Testis (tissue), 3 donors: ENCODE data around the gene OR2M2. TPM values are rescaled to one million over a fixed set of nuclear protein-coding genes. Genes with fewer than 3 reads are reported as not detected.

Source experiments
- DNase-seq: peaks from one replicate; pipeline ENCODE4 v3.0.0-alpha.2; 2019
- H3K27ac ChIP-seq, 2 donors: fragments of 200-600 bp; sonication (generic); one replicate each; pipeline ENCODE4 v1.5.1; 2019
- H3K27me3 ChIP-seq: fragments of 200-600 bp; sonication (generic); one replicate; pipeline ENCODE4 v1.5.1; 2019
- H3K36me3 ChIP-seq: fragments of 200-600 bp; sonication (generic); one replicate; pipeline ENCODE4 v1.5.1; 2017; ENCODE audit warnings: low read depth; ENCODE audit errors: missing control alignments
- H3K4me1 ChIP-seq: fragments of 200-600 bp; sonication (generic); one replicate; pipeline ENCODE4 v1.5.1; 2019
- H3K4me3 ChIP-seq, 2 donors: fragments of 200-600 bp; sonication (generic); one replicate each; pipeline ENCODE4 v1.5.1; 2017 to 2019
- H3K9me3 ChIP-seq: fragments of 200-600 bp; sonication (generic); one replicate; pipeline ENCODE4 v1.5.1; 2017
- POLR2A ChIP-seq: fragments of 450-650 bp; IDR thresholded peaks from one replicate; pipeline ENCODE4 v1.6.1; 2017; ENCODE audit warnings: antibody characterized with exemption, mild to moderate bottlenecking, moderate library complexity
- WGBS, 2 donors: methylation state at CpG; one replicate each; pipeline ENCODE4 v1.1.5; 2018; 5-methylcytosine and 5-hydroxymethylcytosine counted together
- intact Hi-C: fragments of 100-400 bp; cut with DNase I; formaldehyde crosslinking; loops from one replicate; pipeline ENCODE4 v1.15.1; 2023; ENCODE audit warnings: low total_unique reads
- polyA plus RNA-seq: library from polyadenylated mRNA; stranded (reverse); fragments of 350-450 nt; fragmentation: Illumina TruSeq; extraction: RNeasy Lipid Tissue Mini Kit (QIAGEN cat#74804); gene quantifications from one replicate; pipeline ENCODE4 v1.2.3, GENCODE V29; 2014; ENCODE audit warnings: low read depth, low replicate concordance; ENCODE audit not compliant: insufficient read depth
- total RNA-seq, 2 donors: library from RNA; depleted of rRNA; stranded (reverse); fragments of >200 nt; gene quantifications; one replicate each; pipeline ENCODE4 v1.2.3, GENCODE V29; 2016
- TF ChIP-seq, protein P1 (sequence below), 3 experiments: fragments of 450-650 bp in 2 of 3; fragments of 200-600 bp in 1 of 3; sonication (generic) in 1 of 3; IDR thresholded peaks; one replicate each; pipeline ENCODE4 v1.5.1; 2016 to 2019; ENCODE audit warnings: antibody characterized with exemption in 3 of 3, mild to moderate bottlenecking in 2 of 3, moderate library complexity in 1 of 3

The OR2M2 gene
- total and polyA plus RNA-seq, 3 donors from 2014 or later, result not detected

DNA sequence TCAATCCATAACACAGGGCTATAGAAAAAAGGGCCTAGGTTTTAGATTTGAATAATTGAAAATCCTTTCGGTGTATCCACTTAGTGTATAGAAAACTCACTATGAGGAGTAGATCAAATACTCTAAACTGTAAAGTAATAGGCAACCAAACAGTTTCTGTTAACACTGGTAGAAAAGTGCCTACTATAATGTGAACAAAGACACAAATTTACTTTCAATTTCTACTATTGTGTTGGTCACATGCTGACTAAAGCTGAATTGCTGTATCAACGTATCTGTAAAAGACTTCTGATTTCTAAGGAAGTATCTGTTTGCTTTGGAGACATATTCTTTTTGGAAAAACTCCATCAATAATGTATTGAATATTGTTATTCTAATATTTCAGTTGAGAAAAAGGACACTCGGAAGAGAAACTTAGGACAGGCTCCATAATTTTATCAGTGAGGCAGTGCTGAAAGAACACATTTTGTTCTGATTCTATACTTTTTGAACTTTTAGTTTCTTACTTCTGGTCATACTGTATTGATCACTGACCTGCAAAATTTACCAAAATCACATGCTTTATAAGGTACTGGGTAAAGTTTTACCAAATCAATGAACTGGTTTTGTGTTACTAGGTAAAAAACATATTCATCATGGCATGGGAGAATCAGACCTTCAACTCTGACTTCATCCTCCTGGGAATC lies 30.0 kb upstream of the OR2M2 start, which contains the start of gene OR2M5:
Gene OR2M5, plus strand, starts transcription at position 636 of the 686 bp plus-strand sequence. Its CDS starts 0 bp downstream, at position 636.
- DNase-seq, result no peak
- no peaks in the 10 kb centered on the region for H3K9me3 ChIP-seq

DNA sequence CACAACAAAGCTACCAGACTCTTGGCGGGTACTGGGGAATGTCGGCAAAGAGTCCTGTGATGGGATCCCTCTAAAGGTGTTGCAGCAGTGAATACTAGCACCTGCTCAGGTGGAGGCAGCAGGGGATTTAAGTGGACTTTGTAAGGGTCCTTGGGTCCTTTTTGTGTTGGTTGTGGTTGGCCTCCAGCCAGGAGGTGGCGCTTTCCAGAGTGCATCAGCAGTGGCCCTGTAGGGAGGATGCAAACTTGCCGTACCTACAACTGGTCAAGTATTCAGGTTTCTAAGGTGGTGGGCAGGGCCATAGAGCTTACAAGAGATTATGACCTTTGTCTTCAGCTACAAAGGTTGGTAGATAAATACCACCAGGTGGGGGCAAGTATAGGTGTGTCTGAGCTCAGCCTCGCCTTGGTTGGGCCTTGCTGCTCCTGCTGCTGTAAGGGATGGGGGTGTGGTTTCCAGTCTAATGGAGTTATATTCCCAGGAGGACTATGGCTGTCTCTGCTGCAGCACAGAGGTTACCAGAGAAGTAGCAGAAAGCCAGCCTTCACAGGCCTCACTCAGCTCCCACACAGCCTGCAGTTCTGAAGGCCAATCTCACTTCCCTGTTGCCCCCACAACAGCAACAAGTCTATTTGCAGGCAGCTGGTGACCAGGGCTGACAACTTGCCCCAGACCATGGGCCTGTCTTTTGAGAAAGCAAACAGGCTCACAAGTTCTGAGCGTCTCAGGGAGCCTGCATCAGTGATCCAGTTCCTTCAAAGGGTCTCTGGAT lies 22.4 kb upstream of the OR2M2 start:
- Histone ChIP-seq H3K27ac (no peak overlapping the region), H3K4me1 (no peaks in the 10 kb centered on the region), H3K36me3 (no peaks in the 10 kb centered on the region), H3K9me3 (no peaks in the 10 kb centered on the region), H3K27me3 (no peaks in the 10 kb centered on the region), H3K4me3 (no peak overlapping the region)
- no peak for DNase-seq
- TF ChIP-seq, protein P1, sequence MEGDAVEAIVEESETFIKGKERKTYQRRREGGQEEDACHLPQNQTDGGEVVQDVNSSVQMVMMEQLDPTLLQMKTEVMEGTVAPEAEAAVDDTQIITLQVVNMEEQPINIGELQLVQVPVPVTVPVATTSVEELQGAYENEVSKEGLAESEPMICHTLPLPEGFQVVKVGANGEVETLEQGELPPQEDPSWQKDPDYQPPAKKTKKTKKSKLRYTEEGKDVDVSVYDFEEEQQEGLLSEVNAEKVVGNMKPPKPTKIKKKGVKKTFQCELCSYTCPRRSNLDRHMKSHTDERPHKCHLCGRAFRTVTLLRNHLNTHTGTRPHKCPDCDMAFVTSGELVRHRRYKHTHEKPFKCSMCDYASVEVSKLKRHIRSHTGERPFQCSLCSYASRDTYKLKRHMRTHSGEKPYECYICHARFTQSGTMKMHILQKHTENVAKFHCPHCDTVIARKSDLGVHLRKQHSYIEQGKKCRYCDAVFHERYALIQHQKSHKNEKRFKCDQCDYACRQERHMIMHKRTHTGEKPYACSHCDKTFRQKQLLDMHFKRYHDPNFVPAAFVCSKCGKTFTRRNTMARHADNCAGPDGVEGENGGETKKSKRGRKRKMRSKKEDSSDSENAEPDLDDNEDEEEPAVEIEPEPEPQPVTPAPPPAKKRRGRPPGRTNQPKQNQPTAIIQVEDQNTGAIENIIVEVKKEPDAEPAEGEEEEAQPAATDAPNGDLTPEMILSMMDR (IDR thresholded peaks at IDR 0.05), result no peak
- TF ChIP-seq POLR2A, result no peak
- intact Hi-C loops, result no loop called here
- WGBS, 2 donors, result 80 to 87% methylated on average over 4 to 6 of the region's 6 CpGs

More for the DNA sequence above, 30.0 kb upstream of the OR2M2 start, which contains the start of gene OR2M5:
- TF ChIP-seq, protein P1 (IDR thresholded peaks at IDR 0.05), result no peak
- no peak for TF ChIP-seq POLR2A
- Histone ChIP-seq H3K4me3 (no peak within 1 kb of the TSS), H3K27me3 (no peaks in the 10 kb centered on the region), H3K36me3 (no peaks in the 10 kb centered on the region), H3K4me1 (no peaks in the 10 kb centered on the region), H3K27ac (no peak within 1 kb of the TSS)
- intact Hi-C loops, result no loop called here
- 81 to 92% methylated on average over 3 of the region's 3 CpGs for WGBS, 2 donors

DNA sequence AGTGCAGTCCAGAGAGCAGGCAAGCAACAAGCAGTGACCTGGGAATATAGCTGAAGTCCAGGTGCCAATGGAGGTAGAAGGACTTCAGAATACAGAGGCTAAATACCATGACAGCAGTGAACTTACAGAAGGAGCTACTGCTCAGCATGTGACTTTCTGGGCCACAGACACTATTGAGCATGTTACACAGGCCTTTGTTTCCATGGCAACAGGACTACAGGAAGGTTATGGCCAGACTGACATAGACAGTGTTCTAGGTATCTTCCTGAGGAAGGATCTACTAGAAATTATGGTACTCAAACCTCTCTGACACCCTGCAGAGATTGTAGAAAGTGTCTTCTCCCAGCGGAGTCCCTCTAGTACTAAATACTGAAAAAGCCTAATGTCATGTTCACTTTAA lies 18.7 kb upstream of the OR2M2 start:
- WGBS, 2 donors, result 69 to 81% methylated on average over 1 of the region's 1 CpG
- DNase-seq, result no peak
- no peaks in the 10 kb centered on the region for H3K9me3 ChIP-seq
- no peaks in the 10 kb centered on the region for H3K4me1 ChIP-seq
- H3K36me3 ChIP-seq, result no peaks in the 10 kb centered on the region
- no peaks in the 10 kb centered on the region for H3K27me3 ChIP-seq
- no peak for TF ChIP-seq POLR2A
- H3K4me3 ChIP-seq, result no peak overlapping the region
- H3K27ac ChIP-seq, result no peak overlapping the region
- intact Hi-C loops, result no loop called here

DNA sequence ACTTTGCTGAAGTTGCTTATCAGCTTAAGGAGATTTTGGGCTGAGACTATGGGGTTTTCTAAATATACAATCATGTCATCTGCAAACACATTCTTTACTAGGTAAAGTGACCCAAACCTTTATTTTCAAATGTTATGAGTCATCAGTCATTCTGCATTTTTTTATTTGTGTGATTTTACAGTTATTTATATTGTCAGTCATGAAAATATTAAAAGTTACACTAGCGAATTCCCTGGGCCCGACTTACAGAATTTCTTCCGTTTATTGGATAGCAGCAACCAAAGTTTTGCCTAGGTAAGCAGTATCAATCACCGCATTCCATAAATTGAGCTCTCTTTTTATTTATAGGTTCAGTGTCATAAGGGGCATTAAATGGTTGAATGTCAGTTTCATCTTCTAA lies 15.9 kb upstream of the OR2M2 start:
- H3K36me3 ChIP-seq, result no peaks in the 10 kb centered on the region
- H3K9me3 ChIP-seq, result no peaks in the 10 kb centered on the region
- WGBS, 2 donors, result 91 to 92% methylated on average over 4 of the region's 4 CpGs
- no peaks in the 10 kb centered on the region for H3K27me3 ChIP-seq
- no peak for DNase-seq
- no peaks in the 10 kb centered on the region for H3K4me1 ChIP-seq
- H3K4me3 ChIP-seq, result no peak overlapping the region
- TF ChIP-seq, protein P1 (IDR thresholded peaks at IDR 0.05), result no peak
- TF ChIP-seq POLR2A, result no peak
- H3K27ac ChIP-seq, result no peak overlapping the region
- intact Hi-C loops, result no loop called here

DNA sequence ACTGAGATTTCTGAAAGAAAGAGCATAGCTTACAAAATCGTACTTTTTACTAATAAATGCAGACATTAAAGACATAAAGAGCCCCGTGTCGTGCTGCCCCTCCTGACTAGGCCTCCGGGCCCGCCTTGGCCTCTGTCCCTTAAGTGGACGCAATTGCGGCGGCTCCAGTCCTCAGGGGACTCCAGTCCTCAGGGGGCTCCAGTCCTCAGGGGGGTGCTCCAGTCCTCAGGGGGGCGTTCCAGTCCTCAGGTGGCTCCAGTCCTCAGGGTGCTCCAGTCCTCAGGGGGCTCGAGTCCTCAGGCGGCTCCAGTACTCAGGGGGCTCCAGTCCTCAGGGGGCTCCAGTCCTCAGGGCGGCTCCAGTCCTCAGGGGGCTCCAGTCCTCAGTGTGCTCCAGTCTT lies 10.6 kb upstream of the OR2M2 start:
- TF ChIP-seq, protein P1 (IDR thresholded peaks at IDR 0.05), result no peak
- TF ChIP-seq POLR2A, result no peak
- Histone ChIP-seq H3K27ac (no peak overlapping the region), H3K4me3 (no peak overlapping the region), H3K36me3 (no peaks in the 10 kb centered on the region), H3K4me1 (no peaks in the 10 kb centered on the region), H3K27me3 (no peaks in the 10 kb centered on the region), H3K9me3 (no peaks in the 10 kb centered on the region)
- 54 to 78% methylated on average over 9 to 12 of the region's 12 CpGs for WGBS, 2 donors
- intact Hi-C loops, result no loop called here
- DNase-seq, result no peak
